Raji (cell line): Measurements from ENCODE around the gene UBE2G2.

Experiments used
- POLR2A ChIP-seq: IDR thresholded peaks from 2 replicates; pipeline ENCODE4 v1.6.1; 2011; ENCODE audit warnings: low read depth, low read length, control low read depth; ENCODE audit not compliant: insufficient read depth

Gene UBE2G2

DNA sequence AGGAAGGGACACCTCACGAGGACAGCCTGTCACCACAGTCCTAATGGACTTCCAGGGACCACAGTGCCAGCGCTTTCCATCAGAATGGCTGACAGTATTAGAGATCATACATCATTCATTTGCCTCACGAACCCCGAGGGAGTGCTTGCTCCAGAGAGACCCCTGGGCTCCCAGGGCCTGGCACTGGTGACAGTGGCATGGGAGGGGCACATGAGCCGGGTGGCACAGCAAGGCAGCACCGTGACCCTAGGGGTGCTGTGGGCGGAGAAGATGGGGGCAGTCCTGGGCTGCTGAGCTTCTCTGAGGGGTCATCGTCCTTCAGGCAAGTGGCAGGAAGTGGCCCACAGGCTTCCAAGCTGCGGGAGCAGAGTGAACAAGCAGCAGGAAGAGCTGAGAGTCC, 73.9 kb downstream of the UBE2G2 start:
- TF ChIP-seq POLR2A, result no peak

GRCh38 chr21:44727321-44727720, 74.3 kb downstream of the UBE2G2 start:
- no peak for TF ChIP-seq POLR2A

DNA sequence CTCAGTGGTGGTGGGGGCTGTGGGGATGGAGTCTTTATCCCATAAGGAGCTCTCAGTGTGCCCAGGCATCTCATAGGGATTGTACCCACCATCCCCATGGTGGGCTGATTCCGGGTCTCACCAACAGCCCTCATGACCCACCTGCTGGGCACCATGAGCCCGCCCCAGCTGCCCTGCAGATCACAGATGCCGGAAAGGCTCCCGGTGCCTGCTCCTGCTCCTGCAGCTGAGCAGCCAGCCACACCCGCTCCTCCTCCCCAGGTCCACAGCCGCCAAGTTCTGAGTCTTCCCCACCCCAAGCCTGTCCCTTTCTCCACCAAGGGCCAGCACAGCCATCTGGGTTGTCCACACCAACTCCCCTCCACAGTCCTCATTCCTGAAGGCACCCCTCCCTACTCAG, 74.8 kb downstream of the UBE2G2 start:
- TF ChIP-seq POLR2A, result no peak

DNA sequence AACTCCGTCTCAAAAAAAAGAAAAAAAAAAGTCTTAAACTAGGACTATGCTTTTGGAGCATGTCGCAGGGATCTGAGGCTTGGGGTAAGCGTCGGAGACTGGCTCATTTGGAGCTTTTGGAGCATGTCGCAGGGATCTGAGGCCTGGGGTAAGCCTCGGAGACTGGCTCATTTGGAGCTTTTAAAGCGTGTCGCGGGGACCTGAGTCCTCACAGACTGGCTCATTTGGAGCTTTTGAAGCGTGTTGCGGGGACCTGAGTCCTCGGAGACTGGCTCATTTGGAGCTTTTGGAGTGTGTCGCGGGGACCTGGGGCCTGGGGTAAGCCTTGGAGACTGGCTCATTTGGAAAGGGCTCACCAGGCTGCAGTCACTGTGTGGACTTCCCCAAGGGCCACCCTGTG, 76.7 kb downstream of the UBE2G2 start:
- no peak for TF ChIP-seq POLR2A

DNA sequence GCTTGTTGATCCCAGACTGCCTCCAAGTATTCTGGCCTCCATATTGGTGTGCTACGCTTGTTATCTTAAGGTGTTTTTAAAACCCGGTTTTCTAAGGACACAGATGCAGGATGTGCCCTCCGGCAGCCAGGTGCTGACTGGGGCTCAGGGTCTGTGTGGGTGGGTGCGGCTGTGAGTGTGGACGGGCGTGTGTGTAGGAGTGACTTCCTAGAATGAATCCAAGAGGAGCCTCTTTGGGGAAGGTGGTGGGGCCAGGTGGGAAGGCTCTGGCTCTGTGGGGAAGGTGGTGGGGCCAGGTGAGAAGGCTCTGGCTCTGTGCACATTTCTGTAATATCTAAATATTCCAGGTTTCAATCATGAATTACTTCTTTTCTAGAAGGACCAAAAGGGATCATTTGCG, 77.4 kb downstream of the UBE2G2 start:
- no peak for TF ChIP-seq POLR2A

GRCh38 chr21:44723177-44724131, 78.2 kb downstream of the UBE2G2 start:
- TF ChIP-seq POLR2A, result no peak

GRCh38 chr21:44722731-44723130, 78.9 kb downstream of the UBE2G2 start:
- no peak for TF ChIP-seq POLR2A

DNA sequence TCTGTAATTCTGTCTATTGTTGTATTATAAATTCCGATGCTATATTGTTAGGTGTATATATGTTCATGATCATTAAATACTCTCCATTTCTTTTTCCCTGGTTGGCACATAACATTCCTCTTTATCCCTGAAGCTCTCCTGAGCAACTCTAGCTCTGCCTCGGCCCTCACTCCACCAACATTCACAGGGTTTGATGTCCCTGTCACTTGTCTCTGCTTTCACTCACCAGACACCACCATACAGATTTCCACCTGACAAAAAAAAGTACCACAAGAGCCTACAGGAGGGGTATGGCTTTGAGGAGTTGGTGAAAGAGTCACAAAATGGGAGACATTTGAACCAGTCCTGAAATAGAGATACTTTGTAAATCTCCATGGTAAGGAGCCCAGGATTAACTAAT, 81.5 kb downstream of the UBE2G2 start:
- no peak for TF ChIP-seq POLR2A
